Activated gamma-delta T cell treated with anti-CD3 and anti-CD28 coated beads, Interleukin-2, amount 50 U/mL, for 16 hours (primary cell): ENCODE results near the gene GPR37.

Experiments
- DNase-seq: peaks from one replicate; pipeline ENCODE4 v3.0.0-alpha.2; 2020; ENCODE audit warnings: low read depth

The GPR37 gene

DNA sequence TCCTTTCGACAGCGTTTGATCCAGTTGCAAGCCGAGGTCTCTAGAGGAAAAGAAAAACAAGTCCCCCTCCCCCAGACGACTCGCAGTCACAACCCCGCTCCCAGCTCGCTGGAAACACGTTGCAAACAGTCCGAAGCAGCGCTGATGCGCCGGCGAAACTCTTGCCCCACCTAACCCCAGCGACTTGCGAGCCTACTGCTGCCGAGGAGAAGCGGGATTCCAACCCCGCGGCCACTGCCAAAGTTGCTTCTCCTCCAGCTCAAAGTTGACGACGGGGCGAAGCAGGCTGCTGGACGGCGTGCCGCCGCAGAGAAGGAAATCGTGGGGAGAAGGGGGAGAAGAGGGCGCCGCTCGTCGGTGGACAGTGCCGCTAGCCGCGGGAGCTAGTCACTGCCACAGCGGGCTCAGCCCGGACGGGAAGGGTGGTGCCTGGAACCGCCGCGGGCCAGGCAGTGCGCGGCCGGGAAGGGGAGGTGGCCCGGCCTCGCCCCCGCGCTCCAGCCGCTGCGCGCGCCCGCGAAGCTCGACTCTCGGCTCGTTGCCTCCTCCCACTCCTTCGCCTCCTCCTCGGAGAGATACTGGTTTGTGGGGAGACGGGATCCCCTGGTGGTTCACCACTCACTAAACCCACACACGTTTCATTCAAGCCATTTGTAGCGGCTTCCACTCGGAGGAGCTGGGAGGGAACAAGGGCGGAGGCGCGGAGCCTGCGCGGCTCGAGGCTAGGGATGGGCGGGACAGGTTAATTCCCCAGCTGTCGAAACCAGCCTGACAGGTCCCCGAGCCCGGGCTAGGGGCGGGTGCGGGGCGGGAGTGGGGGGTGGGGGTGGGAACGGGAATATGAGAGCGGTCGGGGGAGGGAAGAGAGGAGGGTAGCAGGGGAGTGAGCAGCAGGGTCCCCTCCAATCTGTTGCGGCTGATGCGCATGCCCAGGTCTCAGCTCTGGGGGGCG is at the start of gene GPR37:
GPR37 (minus strand) TSS at position 392 of the 952 bp plus-strand sequence. CDS start 816 bp downstream, outside the sequence.
- DNase-seq, result no peak

DNA sequence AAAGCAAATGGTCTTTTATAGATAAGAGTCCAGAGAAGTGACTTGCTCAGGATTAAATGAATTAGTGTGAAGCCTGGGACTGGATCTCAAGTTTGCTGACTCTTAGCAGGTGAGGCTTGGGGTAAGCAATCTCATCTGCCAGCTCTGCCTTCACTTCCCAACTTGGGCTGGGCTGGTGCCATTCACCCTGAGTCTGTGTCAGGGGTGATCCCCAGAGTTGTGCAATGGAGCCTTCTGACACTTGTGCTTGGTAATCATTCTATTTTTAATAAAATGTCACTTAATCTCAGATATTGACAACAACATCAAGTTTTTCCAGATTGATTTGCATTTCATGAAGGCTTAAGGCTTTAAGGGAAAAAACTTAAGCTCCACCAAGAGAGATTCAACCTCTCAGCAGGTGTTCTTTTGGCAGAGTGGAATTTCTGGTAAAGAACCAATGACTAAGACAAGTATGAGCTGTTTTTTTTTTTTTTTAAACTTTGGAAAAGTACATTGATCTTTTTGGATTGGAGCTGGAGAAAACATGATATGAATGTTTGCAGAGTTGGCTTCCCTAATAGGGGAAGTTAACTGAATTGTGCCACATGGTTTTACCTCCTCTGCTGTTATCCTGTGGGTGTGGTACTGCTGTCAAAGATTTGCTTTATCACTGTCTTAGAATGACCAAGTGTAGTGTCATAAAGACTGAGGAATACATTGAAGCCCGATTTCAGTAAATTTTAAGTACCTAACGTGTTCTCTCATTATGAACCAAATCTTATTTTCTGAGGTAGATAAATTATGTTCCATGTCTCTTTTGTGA is 48.6 kb upstream of the GPR37 start:
- no peak for DNase-seq

GRCh38 chr7:124812764-124813163 is 47.2 kb upstream of the GPR37 start:
- no peak for DNase-seq

DNA sequence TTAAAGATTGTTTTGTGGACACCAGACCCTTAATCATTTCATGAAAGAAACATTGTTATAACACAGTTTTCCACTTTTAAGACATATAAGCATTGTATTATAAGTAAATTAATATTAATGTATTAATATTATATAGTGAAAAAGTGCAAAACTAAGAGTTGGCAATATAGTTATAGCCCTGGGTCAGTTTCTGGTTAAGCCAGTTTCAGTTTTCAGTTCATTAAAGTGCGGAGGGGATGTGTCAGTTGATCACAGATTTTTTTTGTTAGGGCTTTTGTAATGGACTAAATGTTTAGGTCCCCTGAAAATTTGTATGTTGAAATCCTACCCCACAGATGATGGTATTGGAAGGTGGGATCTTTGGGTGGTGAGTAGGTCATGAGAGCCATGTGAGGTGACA is 45.7 kb upstream of the GPR37 start:
- DNase-seq, result no peak

DNA sequence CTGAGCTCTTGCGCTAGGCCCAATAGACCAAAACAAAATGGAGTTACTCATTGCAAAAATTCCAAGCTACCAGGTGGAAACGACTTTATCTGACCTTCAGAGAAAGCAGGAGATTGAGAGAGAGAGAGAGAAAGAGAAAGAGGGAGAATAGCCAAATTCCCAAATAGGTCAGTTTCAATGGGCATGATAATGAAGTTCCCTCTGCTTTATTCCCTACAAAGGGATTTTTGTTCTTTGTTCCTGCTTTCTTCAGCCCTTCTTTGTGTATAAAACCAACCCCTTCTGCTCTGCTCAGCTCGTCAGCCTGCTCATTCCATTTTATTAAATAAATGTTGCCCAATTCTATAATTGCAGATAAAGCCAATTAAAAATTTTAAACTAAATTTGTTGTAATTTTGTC is 45.0 kb upstream of the GPR37 start:
- no peak for DNase-seq

DNA sequence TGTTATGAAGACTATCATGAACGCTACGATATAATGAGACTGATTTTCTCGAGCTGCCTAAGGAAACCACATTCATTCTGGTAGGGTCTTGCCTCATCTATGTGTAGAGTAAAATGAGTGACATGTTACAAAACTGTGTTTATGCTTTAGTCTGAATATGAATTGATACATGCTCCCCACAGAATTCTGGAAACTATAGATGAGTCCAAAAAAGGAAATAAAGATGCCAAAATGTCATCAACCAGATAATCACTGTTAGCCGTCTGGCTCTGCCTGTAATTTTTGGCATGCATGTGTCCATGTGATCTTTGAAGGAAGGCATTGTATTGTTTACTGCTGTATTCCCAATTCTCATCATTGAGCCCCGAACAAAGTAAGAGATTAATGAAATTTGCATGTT is 42.6 kb upstream of the GPR37 start:
- no peak for DNase-seq

DNA sequence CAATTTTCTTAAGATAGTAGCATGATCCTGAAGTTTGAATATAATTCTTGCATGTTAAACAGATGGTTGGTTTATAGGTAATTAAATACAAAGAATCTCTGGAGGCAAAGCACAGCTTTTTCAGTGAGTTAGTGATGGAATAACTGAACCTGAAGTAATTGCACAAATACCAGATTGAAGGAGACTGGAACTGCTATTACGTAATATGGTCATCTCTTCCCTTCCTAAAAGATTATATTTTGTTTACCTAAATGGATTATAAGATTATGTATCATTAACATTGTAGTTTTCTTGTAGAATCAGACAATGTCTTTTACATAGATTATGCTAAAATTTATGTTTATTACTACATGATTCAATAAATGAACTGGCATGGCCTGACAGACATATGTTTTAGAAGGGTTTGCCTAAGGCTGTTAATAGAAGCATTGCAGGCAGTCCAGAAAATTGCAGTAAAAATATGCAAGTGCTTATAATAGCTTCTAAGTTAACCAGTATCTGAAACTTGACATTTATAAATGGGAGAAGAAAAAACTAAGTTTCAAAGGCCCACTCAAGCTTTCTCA is 35.8 kb upstream of the GPR37 start:
- DNase-seq, result no peak

DNA sequence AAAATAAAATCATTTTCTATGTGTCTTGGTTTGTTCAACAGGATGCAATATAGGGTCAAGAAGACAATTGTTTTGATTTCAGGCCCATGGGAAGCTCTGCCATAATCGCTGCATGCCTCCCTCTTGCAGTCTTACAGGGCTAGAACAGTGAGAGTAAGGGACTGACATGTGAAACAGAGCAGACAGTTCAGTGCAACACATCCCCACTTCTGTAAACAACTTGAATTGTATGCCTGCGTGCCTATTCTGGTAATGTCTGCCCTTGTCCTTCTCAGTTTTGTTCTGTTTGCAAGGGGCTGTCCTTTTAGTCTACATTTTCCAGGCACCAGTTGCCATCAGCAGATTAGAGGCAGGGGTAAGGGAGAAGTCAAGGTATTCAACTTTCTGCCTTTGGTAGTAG is 34.8 kb upstream of the GPR37 start:
- DNase-seq, result no peak

DNA sequence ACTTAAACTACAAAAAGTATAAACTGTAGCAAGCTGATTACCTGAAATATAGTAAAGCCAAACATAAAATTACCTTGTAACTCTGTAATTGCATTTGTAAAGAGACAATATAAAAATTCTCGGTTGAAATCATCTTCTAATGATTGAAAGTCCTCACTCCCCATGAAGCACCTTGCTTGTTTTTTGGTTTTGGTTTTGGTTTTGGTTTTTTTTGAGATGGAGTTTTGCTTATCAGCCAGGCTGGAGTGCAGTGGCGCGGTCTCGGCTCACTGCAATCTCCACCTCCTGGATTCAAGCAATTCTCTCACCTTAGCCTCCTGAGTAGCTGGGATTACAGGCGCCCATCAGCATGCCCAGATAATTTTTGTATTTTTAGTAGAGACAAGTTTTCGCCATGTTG is 33.9 kb upstream of the GPR37 start:
- no peak for DNase-seq

DNA sequence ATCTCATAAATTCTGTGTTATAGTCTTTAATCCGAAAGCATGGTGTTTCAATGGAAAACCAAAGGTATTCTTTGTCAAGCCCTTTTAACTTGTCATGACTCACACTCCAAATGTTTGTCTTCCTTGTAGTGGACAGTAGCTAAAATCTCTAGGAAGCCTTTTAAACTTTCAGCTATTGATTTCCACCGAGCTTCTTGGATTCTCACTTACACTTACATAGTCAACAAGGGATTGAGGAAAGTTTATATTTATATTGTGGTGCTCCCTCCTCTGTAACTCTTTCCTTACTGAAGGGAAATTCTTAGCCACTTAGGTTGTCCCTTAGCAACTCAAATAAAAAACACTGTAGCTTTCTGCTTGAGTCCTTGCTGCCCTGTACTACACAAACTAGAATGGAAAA is 31.2 kb upstream of the GPR37 start:
- no peak for DNase-seq

- no peak for DNase-seq
Observed at GRCh38 chr7:124792696-124793095, 27.1 kb upstream of the GPR37 start.

GRCh38 chr7:124792002-124792401 is 26.4 kb upstream of the GPR37 start:
- DNase-seq, result no peak

DNA sequence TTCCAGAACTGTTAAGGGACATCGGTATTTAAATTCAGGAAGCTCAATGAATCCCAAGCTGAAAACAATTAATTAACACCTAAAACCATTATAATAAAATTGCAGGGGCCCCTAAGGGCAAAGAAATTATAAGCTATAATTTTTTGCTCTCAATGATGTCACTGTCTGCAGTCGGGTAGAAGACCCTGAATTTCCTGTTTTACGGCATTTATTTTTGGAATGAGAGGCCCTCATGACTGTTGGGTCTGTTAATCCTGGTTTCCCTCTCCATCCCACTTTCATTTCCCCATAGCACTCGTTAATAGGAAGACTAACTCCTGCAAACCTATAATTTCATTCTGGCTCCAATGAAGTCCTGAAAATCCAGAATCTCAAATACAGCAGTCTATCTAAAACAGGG is 25.8 kb upstream of the GPR37 start:
- DNase-seq, result no peak

DNA sequence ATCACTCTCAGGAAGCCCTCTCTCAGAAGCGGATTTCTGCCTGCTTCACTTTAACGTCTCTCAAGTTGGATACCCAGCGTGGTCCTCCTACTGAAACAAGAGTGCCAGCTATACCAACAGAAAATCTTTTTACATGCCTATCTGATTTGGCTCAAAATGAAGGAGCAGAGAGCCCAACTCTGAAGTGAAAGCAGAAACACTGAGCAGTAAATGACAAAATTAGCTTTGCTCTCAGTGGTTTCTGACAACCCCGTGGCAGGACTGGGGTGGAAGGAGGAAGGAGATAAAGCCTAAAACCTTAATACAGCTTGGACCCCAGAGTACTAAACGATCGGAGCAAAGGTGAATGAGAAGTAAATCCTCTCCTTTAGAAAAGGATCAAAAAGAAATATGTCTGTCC is 25.1 kb upstream of the GPR37 start:
- no peak for DNase-seq

DNA sequence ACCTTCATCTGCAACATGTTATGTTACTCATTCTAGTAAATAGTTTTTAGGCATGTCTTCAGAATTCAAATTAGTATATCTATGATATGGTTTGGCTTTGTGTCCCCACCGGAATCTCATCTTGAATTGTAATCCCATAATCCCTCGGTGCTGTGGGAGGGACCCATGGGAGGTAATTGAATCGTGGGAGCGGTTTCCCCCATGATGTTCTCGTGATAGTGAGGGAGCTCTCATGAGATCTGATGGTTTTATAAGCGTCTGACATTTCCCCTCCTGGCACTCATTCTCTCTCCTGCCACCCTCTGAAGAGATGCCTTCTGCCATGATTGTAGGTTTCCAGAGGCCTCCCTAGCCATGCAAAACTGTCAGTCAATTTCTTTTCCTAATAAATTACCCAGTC is 20.4 kb upstream of the GPR37 start:
- DNase-seq, result no peak

DNA sequence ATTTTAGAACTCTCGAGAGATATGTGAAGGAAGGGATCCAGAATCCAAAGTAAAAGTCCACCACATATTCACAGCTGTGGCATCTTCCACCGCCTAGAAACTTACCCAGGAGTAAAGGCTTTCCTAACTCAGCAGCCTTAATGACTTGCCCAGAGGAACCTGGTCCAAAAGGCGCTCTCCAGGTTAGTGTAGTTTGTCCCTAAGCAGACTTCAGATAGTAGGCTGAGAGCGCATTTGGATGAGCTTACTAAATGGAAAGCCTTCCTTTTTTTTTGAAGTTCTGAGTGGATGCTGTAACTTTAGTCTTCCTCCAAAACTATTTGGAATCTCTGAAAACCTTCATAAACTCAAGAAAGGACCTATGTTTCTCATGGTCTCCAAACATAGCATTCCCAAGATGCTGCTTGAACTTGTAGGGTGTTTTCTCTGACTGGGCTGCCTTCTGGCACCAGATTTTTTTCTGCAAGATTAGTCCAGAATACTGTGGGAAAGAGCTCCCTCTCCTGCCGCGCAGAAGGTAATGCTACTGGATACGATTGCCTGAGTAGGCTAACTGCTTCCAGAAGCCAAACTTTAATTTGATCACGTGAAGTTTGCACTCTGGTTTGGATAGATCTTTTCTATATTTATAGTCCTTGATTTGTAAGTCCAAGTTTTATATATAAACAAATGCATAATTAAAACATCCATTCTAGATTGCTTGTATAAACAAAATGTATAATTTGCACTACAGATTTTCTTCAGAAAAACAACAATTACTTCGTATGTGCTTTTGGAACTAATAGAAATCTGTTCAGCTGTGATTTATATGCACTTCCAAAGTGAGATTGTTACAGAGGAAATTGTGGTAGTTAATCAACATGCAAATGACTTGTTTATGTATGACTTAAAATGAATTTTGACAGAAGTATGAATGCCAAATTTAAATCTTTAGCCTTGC is 19.6 kb upstream of the GPR37 start:
- DNase-seq, result no peak

- DNase-seq, result no peak
Observed at GRCh38 chr7:124783271-124783670, 17.7 kb upstream of the GPR37 start.

DNA sequence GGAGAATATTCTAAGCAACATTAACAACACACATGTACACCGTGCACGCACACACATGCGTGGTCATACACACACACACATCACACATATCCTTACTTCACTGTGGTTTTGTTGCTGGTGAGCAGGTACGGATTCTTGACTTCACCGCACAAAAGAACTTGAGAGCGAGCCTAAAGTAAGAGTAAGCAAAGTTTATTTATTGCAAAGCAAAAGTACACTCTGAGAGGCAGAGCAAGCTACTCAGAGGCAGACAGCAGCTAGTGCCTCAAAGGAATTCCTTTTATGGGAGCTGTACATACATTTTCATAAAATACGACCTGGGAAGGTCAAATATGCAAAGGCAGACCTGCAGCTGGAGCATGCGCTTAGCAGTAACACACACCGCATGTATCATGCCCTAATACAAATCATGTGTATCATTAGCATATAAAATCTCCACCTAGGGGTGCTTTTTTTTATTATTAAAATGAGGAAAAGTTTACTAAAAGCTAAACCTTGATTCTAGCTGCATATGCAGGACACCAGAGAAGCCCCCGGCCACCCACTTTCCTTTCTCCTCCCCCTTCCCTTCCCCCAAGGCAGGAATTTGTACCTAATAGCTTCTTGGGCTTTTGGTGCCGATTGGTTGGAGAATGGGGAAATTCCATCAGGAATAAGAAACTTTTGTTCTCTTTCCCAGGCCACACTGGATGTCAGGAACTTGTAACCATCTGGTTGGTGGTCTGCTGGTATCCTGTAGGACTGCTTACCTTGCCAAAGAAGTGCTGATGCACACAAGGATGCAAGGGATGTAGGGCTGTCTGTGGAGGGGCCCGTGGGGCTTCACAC is 16.5 kb upstream of the GPR37 start:
- DNase-seq, result no peak

GRCh38 chr7:124781418-124781817 is 15.8 kb upstream of the GPR37 start:
- no peak for DNase-seq

DNA sequence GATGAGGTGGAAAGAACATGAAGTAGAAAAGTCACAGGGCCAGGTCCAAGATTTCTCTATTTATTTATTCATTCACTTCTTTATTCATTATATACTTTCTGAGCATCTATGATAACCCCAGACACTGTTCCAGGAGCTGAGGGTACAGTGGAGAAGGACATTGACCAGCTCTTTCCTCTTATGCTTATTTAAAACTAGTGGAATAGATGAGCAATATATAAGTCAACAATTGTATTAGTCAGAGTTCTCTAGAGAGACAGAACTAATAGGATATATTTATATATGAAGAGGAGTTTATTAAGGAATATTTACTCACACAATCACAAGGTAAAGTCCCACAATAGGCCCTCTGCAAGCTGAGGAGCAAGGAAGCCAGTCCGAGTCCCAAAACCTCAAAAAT is 15.0 kb upstream of the GPR37 start:
- no peak for DNase-seq

- DNase-seq, result no peak
Observed at GRCh38 chr7:124780056-124780455, 14.5 kb upstream of the GPR37 start.
